ENCODE results near the gene C1QB. TPM values are rescaled to one million over a fixed set of nuclear protein-coding genes. Genes with fewer than 3 reads are reported as not detected.
"Not testable (repeated sequence)": the region's sequence is repeated elsewhere in the genome, so short reads cannot be mapped to it uniquely, and the experiment has no call there.

Gene C1QB
- total RNA-seq, 2 experiments from 2014 or later, result not detected

- POLR2A ChIA-PET, result no interaction called here
- CTCF ChIA-PET, result interaction anchor here (0.7 to 1.2 kb wide), 2 partner anchors 18 to 31 kb away, joined by 3 to 4 read pairs; no protein-coding TSS in a partner anchor
- TF ChIP-seq CTCF (IDR thresholded peaks at IDR 0.05), result no peak
- no peaks in the 10 kb centered on the region for H3K4me1 Mint-ChIP-seq (ENCODE audit: low read depth)
- H3K4me3 Mint-ChIP-seq, result no peak overlapping the region
- ATAC-seq, result peak; percentile 17
- H3K27me3 Mint-ChIP-seq, result peaks cover 39% of the 10 kb centered on the region
- H3K27ac Mint-ChIP-seq, result no peak overlapping the region
- no peaks in the 10 kb centered on the region for H3K36me3 Mint-ChIP-seq (ENCODE audit: low read depth)
- intact Hi-C loops (cut with micrococcal nuclease), result no loop called here
- no peaks in the 10 kb centered on the region for H3K9me3 Mint-ChIP-seq
- DNase-seq, result no peak
These were observed 21.3 kb downstream of the C1QB start for GRCh38 chr1:22674410-22674749.

GRCh38 chr1:22676151-22676550 lies 23.1 kb downstream of the C1QB start:
- H3K27ac Mint-ChIP-seq; ATAC-seq; intact Hi-C loops (cut with micrococcal nuclease); H3K4me3 Mint-ChIP-seq; H3K4me1 Mint-ChIP-seq (ENCODE audit: low read depth); DNase-seq; H3K36me3 Mint-ChIP-seq (ENCODE audit: low read depth); H3K9me3 Mint-ChIP-seq: not testable (repeated sequence)
- POLR2A ChIA-PET, result interaction anchor here (0.6 kb wide), 1 partner anchor 927 kb away, joined by 5 read pairs; no protein-coding TSS in a partner anchor
- CTCF ChIA-PET, result interaction anchor here (1.4 kb wide), 1 partner anchor 213 kb away, joined by 3 read pairs; no protein-coding TSS in a partner anchor
- H3K27me3 Mint-ChIP-seq, result peaks cover 31% of the 10 kb centered on the region

- no peak for TF ChIP-seq CTCF (IDR thresholded peaks at IDR 0.05)
- ChIA-PET CTCF (interaction anchor here (1.2 to 1.4 kb wide), 2 partner anchors 184 to 212 kb away, joined by 3 read pairs; no protein-coding TSS in a partner anchor), POLR2A (no interaction called here)
- DNase-seq (no peak), ATAC-seq (no peak)
- Mint-ChIP-seq H3K27me3 (peaks cover 25% of the 10 kb centered on the region), H3K4me1 (ENCODE audit: low read depth) (no peaks in the 10 kb centered on the region), H3K36me3 (ENCODE audit: low read depth) (no peaks in the 10 kb centered on the region), H3K9me3 (no peaks in the 10 kb centered on the region), H3K4me3 (no peak overlapping the region), H3K27ac (no peak overlapping the region)
- intact Hi-C loops (cut with micrococcal nuclease), result no loop called here
These were observed 24.0 kb downstream of the C1QB start for GRCh38 chr1:22676916-22677583.

GRCh38 chr1:22677931-22678896 lies 25.2 kb downstream of the C1QB start:
- intact Hi-C loops (cut with micrococcal nuclease), result no loop called here
- H3K4me1 Mint-ChIP-seq (ENCODE audit: low read depth), result no peaks in the 10 kb centered on the region
- CTCF ChIA-PET, result interaction anchor here (1.2 kb wide), 1 partner anchor 183 kb away, joined by 3 read pairs; no protein-coding TSS in a partner anchor
- ATAC-seq, result no peak
- no peak for DNase-seq
- TF ChIP-seq CTCF (IDR thresholded peaks at IDR 0.05), result no peak
- no peak overlapping the region for H3K4me3 Mint-ChIP-seq
- no peaks in the 10 kb centered on the region for H3K9me3 Mint-ChIP-seq
- POLR2A ChIA-PET, result no interaction called here
- H3K27ac Mint-ChIP-seq, result no peak overlapping the region
- no peaks in the 10 kb centered on the region for H3K36me3 Mint-ChIP-seq (ENCODE audit: low read depth)
- H3K27me3 Mint-ChIP-seq, result peaks cover 17% of the 10 kb centered on the region

GRCh38 chr1:22680726-22681125 lies 27.7 kb downstream of the C1QB start:
- Mint-ChIP-seq H3K4me3 (no peak overlapping the region), H3K9me3 (no peaks in the 10 kb centered on the region), H3K27me3 (peaks cover 10% of the 10 kb centered on the region), H3K36me3 (ENCODE audit: low read depth) (no peaks in the 10 kb centered on the region), H3K4me1 (ENCODE audit: low read depth) (no peaks in the 10 kb centered on the region), H3K27ac (no peak overlapping the region)
- TF ChIP-seq CTCF (IDR thresholded peaks at IDR 0.05), result no peak
- ChIA-PET CTCF (no interaction called here), POLR2A (no interaction called here)
- DNase-seq (no peak), ATAC-seq (no peak)
- intact Hi-C loops (cut with micrococcal nuclease), result no loop called here

Data from activated CD8-positive, alpha-beta T cell treated with anti-CD3 and anti-CD28 coated beads for 36 hours (primary cell).